ENCODE data around the gene CCDC190.
"Not testable (repeated sequence)": the region's sequence is repeated elsewhere in the genome, so short reads cannot be mapped to it uniquely, and the experiment has no call there.

The CCDC190 gene, protein sequence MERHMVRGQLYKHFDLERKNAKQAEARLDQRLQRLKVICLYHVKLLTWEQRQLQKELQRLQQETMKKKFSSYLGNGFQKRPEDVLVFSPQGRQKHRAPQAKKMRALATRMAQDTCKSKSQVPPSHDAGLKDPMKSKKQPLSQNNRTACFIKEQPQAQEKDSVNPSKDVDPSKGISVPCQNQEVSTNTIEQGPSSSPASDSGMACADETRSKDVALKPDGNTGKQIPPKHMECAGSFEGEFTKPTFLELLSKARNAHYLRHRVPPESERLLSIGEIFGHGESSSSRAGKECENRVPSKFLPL

GRCh38 chr1:162861101-162861500 is at the start of gene CCDC190:
TSS of gene CCDC190 (minus strand) at chr1:162861175. CDS start at chr1:162859646, 1,529 bp downstream.
- peak; percentile 31 for DNase-seq (ENCODE audit: low read depth)

DNA sequence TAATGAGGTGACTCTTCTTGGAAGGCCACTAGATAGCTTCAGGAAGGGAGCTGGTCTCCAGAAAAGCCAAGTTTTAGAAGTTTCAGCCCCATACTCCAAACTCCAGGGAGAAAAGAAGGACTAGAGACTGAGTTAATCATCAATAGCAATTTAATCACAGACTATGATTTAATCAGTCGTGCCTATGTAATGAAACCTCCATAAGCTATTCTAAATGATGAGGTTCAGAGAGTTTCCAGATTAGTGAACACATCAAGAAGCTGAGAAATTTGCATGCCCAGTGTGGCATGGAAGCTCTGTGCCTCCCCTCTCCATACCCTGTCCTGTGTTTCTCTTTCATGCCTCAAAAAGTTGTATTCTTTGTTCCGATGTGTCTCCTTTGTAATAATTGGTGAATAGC is 49.2 kb upstream of the CCDC190 start:
- DNase-seq (ENCODE audit: low read depth) = no peak

DNA sequence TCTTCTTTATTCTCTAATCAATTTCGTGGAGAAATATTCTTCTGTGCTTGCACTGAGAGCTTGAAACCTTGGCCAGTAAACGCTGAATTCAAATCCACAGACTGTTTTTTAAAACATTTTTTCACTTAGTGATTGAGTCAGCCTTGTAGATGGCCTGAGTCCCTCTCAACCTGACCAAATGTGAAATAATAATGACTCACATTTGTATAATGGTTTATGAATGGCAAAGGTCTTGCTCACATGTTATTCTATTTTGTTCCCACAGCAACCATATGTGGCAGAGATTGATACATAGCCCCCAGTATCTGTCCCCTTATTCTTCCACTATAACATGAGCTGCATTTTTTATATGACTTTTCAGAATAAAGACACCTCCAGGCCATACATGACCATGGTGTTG is 47.8 kb upstream of the CCDC190 start:
- peak; percentile 79 for DNase-seq (ENCODE audit: low read depth)

GRCh38 chr1:162908236-162908635 is 47.3 kb upstream of the CCDC190 start:
- peak; percentile 45 for DNase-seq (ENCODE audit: low read depth)

GRCh38 chr1:162906485-162906884 is 45.5 kb upstream of the CCDC190 start:
- DNase-seq (ENCODE audit: low read depth) = no peak

GRCh38 chr1:162905174-162906158 is 44.5 kb upstream of the CCDC190 start:
- peak; percentile 85 for DNase-seq (ENCODE audit: low read depth)

GRCh38 chr1:162904579-162904978 is 43.6 kb upstream of the CCDC190 start:
- no peak for DNase-seq (ENCODE audit: low read depth)

GRCh38 chr1:162904023-162904422 is 43.0 kb upstream of the CCDC190 start:
- DNase-seq (ENCODE audit: low read depth) = no peak

DNA sequence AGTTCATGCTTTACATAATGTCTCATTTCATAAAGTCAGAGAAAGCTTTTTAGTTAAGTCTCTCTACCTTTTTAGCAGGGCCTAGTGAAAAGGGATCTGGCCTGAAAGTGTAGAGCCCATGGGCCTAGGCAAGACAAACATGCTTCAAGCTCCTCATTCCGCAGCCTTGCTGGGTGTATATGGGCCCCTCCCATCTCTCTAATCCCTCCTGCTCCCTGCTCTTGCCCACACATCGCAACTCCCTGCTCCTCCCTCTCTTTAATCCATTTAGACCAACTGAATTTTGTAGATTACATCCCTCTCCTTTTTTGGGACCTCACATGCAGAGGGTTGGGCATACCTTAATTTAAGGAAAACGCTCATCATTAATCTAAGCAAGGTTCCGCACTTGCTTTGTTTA is 42.3 kb upstream of the CCDC190 start:
- no peak for DNase-seq (ENCODE audit: low read depth)

GRCh38 chr1:162902416-162902815 is 41.4 kb upstream of the CCDC190 start:
- DNase-seq (ENCODE audit: low read depth) = peak; percentile 66

GRCh38 chr1:162901243-162901642 is 40.3 kb upstream of the CCDC190 start:
- no peak for DNase-seq (ENCODE audit: low read depth)

DNA sequence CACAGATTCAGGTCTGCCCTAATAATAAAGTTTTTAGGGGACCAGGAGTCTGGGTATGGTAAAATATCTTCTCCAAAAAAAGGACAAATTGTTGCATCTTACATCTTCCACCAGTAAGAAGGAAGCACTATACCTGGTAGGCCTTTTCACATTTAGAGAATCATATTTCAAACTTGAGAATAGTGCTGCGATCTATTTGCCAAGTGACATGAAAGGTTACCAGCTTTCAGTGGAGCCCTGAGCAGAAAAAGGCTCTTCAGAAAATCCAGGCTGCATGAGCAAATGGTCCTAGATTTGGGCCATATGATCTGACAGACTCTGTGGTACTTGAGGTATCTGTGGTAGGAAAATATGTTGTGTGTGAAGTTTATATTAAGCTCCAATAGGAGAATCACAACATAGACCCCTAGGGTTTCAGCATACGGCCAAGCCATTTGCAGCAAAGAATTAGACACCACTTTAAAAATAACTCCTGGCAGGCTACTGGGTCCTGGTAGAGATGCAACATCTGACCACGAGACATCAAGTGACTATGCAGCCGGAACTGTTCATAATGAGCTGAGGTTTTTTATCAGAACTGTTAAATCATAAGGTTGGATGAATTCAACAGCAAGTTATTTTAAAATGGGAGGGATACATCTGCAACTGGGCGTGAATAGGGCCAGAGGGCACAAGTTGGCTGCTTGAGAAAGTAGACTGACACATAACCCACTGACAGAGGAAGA is 38.6 kb upstream of the CCDC190 start:
- DNase-seq (ENCODE audit: low read depth) = peak; percentile 98

DNA sequence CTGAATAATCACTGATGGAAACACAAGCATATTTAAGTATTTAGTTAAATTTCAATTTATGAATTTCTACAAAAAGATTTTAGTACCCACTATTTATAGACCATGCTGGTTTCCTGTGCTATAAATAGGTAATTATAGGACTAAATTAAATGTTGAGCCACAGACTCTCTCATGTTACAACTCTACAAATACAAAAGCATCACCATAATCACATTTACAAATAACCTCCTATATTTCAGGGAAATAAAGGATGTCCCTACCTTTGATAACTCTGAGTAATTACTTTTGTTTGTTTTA is 32.6 kb upstream of the CCDC190 start:
- no peak for DNase-seq (ENCODE audit: low read depth)

DNA sequence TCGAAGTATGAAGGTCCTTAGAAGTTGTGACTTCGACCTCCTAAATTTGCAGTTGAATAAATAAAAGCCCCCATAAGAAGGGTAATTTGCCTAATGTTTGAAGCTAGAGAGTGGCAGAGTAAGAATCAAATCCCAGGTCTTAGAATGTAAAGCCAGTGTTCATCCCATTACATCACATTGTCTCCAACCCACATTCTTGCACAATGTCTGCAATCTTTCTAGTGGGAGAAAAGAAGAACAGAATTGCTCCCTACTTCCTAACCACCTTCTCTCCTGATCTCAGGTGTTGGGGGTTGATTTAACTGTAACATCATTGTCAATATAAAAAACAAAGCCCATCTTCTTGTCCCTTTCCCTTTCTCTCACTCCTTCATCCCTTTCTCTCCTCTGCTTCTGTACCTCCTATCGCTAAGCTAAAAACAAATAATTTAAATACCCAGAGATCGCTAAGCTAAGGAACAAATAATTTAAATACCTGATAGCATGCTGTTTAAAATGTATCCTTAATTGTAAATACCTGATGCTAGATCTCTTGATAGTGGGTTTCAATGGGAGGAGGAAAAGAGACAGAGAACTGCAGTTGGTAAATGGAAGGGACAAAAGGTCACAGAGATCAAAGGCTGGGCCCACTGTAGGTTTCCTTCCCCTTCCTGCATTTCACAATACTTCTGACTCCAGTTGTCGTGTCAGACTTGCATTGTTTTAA is 32.1 kb upstream of the CCDC190 start:
- DNase-seq (ENCODE audit: low read depth) = peak; percentile 91

- DNase-seq (ENCODE audit: low read depth) = peak; percentile 88
Measured at GRCh38 chr1:162889989-162890388, 29.0 kb upstream of the CCDC190 start.

DNA sequence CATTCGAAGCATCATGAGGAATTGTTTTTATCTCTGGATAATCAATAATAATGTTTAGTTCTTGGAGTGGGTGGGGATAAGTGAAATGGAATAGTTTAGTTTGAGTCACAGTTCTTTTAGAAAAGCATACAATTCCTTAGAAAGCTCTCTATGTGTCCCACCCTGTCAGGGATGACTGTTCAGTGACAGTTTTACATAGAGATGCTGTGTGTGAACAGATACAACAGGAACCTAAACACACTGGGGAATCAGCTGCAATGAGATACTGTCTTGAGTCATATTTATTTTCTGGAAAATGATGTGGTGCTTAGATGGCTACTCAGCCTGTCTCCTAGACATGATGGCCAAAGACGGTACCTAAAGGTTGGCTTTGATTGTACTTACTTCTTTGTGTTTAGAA is 25.7 kb upstream of the CCDC190 start:
- no peak for DNase-seq (ENCODE audit: low read depth)

- DNase-seq (ENCODE audit: low read depth) = peak; percentile 34
Measured at GRCh38 chr1:162885265-162885664, 24.3 kb upstream of the CCDC190 start.

GRCh38 chr1:162884831-162885230 is 23.9 kb upstream of the CCDC190 start:
- no peak for DNase-seq (ENCODE audit: low read depth)

DNA sequence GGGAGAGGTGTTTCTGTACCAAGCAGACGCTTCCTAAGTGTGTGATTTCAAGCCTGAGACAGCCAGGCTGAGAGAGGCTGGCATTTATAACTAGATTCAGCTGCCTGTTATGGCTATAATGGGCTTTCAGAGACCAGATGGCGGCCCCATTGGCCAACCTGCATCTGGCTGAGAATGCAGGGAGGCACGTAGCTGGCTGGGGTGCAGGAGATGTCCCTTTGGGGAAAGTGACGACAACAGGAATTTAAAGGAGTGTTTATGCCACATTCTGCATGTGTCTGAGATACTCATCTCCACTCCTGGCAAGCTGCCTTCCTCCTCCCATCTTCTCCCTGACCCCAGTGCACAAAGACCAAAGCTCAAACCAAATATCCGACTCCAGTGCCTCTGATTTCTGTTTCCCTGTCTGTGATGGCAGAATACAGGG is 21.3 kb upstream of the CCDC190 start:
- no peak for DNase-seq (ENCODE audit: low read depth)

- DNase-seq (ENCODE audit: low read depth) = no peak
Measured at GRCh38 chr1:162881590-162881989, 20.6 kb upstream of the CCDC190 start.

- DNase-seq (ENCODE audit: low read depth) = not testable (repeated sequence)
Measured at GRCh38 chr1:162880617-162881016, 19.6 kb upstream of the CCDC190 start.

Data from amniotic epithelial cell (primary cell).